Naive thymus-derived CD4-positive, alpha-beta T cell (primary cell): Measurements from ENCODE around the gene RDH13. TPM values are rescaled to one million over a fixed set of nuclear protein-coding genes. Genes with fewer than 3 reads are reported as not detected.

ENCODE experiments used
- ATAC-seq: fragments of 150-1000 bp; cut with Tn5 transposase; 2 replicates; pipeline ENCODE4 v1.10.0; 2021; ENCODE audit warnings: mild to moderate bottlenecking, moderate library complexity
- CTCF ChIA-PET: fragments of 350-600 bp; sonication (Branson Sonifier 250); formaldehyde crosslinking; loops from one replicate; lab custom pipeline; 2021; ENCODE audit warnings: antibody characterized with exemption; lab: Charles Lee
- POLR2A ChIA-PET: fragments of 350-600 bp; sonication (Branson Sonifier 250); formaldehyde crosslinking; loops from one replicate; lab custom pipeline; 2021; ENCODE audit warnings: antibody characterized with exemption, inconsistent platforms; lab: Charles Lee
- DNase-seq, 9 donors: peaks; one replicate each; pipeline versions ENCODE4 v3.0.0 to v3.0.0-alpha.2; 2020 to 2022; ENCODE audit warnings: mixed read lengths in 1 of 9
- H3K27ac ChIP-seq: one replicate; pipeline ENCODE4 v1.7.0; 2013; ENCODE audit warnings: mild to moderate bottlenecking, low read depth, low read length, moderate library complexity
- H3K27me3 ChIP-seq, 2 donors: one replicate each; pipeline ENCODE4 v1.7.0; 2013; ENCODE audit warnings: low read length in 2 of 2, mild to moderate bottlenecking in 2 of 2, moderate library complexity in 2 of 2; ENCODE audit not compliant: control insufficient read depth in 2 of 2, insufficient read depth in 2 of 2
- H3K36me3 ChIP-seq, 3 experiments: 1 replicate in 2 of 3; 2 replicates in 1 of 3; pipeline ENCODE4 v1.7.0; 2013; ENCODE audit warnings: low read length in 3 of 3, mild to moderate bottlenecking in 3 of 3, moderate library complexity in 1 of 3; ENCODE audit not compliant: insufficient read depth in 3 of 3, control insufficient read depth in 2 of 3
- H3K4me1 ChIP-seq, 2 donors: one replicate each; pipeline ENCODE4 v1.7.0; 2013; ENCODE audit warnings: low read length in 2 of 2, mild to moderate bottlenecking in 2 of 2, moderate library complexity in 1 of 2; ENCODE audit not compliant: control insufficient read depth in 2 of 2, insufficient read depth in 2 of 2
- H3K4me3 ChIP-seq: 2 replicates; pipeline ENCODE4 v1.7.0; 2013; ENCODE audit warnings: mild to moderate bottlenecking, low read length
- H3K9me3 ChIP-seq, 3 experiments: 1 replicate in 2 of 3; 2 replicates in 1 of 3; pipeline ENCODE4 v1.7.0; 2013; ENCODE audit warnings: low read length in 3 of 3; ENCODE audit not compliant: control insufficient read depth in 2 of 3
- H3K27ac Mint-ChIP-seq, 9 donors: one replicate each; pipeline ENCODE4 v1.8.0; 2020 to 2022; ENCODE audit warnings: mixed read lengths in 9 of 9, mild to moderate bottlenecking in 8 of 9, moderate library complexity in 5 of 9, inconsistent platforms in 2 of 9
- H3K27me3 Mint-ChIP-seq, 5 donors: one replicate each; pipeline ENCODE4 v1.8.0; 2021 to 2022; ENCODE audit warnings: mixed read lengths in 5 of 5, mild to moderate bottlenecking in 1 of 5
- H3K36me3 Mint-ChIP-seq, 5 donors: one replicate each; pipeline ENCODE4 v1.8.0; 2020 to 2022; ENCODE audit warnings: mixed read lengths in 5 of 5, mild to moderate bottlenecking in 3 of 5, inconsistent platforms in 1 of 5
- H3K4me1 Mint-ChIP-seq, 7 donors: one replicate each; pipeline ENCODE4 v1.8.0; 2020 to 2022; ENCODE audit warnings: mixed read lengths in 7 of 7, mild to moderate bottlenecking in 3 of 7, inconsistent platforms in 1 of 7
- H3K4me3 Mint-ChIP-seq, 10 donors: one replicate each; pipeline ENCODE4 v1.8.0; 2020 to 2022; ENCODE audit warnings: mild to moderate bottlenecking in 10 of 10, mixed read lengths in 10 of 10, moderate library complexity in 6 of 10, inconsistent platforms in 2 of 10
- H3K9me3 Mint-ChIP-seq, 11 donors: one replicate each; pipeline ENCODE4 v1.8.0; 2020 to 2022; ENCODE audit warnings: mixed read lengths in 11 of 11, mild to moderate bottlenecking in 4 of 11, inconsistent platforms in 1 of 11, moderate library complexity in 1 of 11
- intact Hi-C, 2 donors: fragments of 100-400 bp; cut with micrococcal nuclease; formaldehyde crosslinking; loops; one replicate each; pipeline ENCODE4 v1.15.1; 2023
- polyA plus RNA-seq, 2 donors: library from polyadenylated mRNA; unstranded; fragments of 300-500 nt; fragmentation: Illumina TruSeq; gene quantifications; one replicate each; pipeline ENCODE4 v1.2.3, GENCODE V29; 2021
- total RNA-seq, 6 experiments: library from RNA in 5 of 6; stranded (reverse) in 5 of 6; gene quantifications; 1 replicate in 5 of 6; 2 replicates in 1 of 6; pipeline ENCODE4 v1.2.3 and lab custom pipeline; 2021 to 2026

Gene RDH13
- total and polyA plus RNA-seq, 7 experiments from 2014 or later: 9.4 to 24.8 (median 19.0) TPM

DNA sequence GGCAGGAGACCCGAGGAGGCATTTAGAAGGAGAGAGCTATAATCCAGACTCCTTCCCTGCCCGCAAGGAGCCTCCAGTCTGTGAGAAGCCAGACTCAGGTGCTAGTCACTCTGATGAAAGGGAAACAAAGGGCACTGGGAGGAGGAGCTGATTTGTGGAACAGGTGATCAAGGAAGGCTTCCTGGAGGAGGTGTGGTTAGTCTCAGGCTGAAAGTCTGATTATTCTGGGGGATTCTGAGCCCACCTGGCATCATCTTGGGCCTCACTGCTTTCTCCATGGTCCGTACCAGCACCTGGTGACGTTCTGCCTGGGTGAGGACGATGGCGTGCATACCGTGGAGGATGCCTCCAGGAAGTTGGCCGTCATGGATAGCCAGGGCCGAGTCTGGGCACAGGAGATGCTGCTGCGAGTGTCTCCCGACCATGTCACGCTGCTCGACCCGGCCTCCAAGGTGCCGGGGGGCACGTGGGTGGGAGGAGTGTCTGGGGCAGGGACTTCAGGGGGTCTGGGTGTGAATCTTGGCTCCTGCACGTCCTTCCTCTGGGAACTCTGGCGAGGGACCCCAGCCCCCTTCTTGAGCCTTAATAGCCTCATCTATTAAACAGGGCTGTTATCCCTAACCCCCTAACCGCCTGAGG lies 16.6 kb upstream of the RDH13 start:
- Histone ChIP-seq H3K4me1 (peaks cover 10 to 15% of the 10 kb centered on the region in 2 donors), H3K9me3 (no peaks in the 10 kb centered on the region), H3K4me3 (no peak overlapping the region), H3K36me3 (no peaks in the 10 kb centered on the region), H3K27ac (no peak overlapping the region), H3K27me3 (peaks cover 0 to 9% of the 10 kb centered on the region in 2 donors)
- Mint-ChIP-seq H3K27me3 (peaks cover 28 to 51% (median 43%) of the 10 kb centered on the region in 5 donors), H3K4me3 (peak overlapping the region; percentile 42 to 92 (median 84)), H3K36me3 (peaks cover 0 to 10% (median 0%) of the 10 kb centered on the region in 5 donors), H3K4me1 (peaks cover 12 to 30% (median 20%) of the 10 kb centered on the region in 7 donors), H3K27ac (peak overlapping the region in 2 of 9 donors; percentile 21 to 96), H3K9me3 (peaks cover 0 to 6% (median 0%) of the 10 kb centered on the region in 11 donors)
- ATAC-seq (no peak), DNase-seq (no peak)
- CTCF ChIA-PET: no interaction called here
- intact Hi-C loops: loop anchor here (2.0 to 10.0 kb wide), 5 partner anchors 37 to 615 kb away; partner anchors contain the start of genes PPP1R12C (in 1 of the 2) and PPP6R1 (in 1 of the 2)
- POLR2A ChIA-PET: interaction anchor here (0.6 to 1.5 kb wide), 2 partner anchors 10 to 17 kb away, joined by 3 to 4 read pairs; partner anchors contain the start of gene RDH13

DNA sequence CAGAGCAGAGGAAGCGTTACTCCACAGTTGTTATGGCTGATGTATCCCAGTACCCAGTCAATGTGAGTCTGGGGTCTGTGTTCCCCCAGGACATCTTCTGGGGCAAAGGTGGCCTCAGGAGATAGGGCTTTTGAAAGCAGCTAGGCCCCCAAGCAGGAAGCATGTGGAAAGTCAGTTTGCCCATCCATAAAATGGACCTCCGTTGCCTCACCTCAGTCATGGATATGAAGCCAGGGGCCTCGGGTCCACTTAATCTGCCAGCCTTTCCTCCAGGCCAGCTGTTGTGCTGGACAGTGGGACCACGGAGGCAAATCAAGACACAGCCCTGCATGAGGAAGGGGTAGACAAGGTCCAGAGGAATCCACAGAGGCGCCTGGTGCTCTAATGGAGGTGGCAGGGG lies 16.0 kb upstream of the RDH13 start:
- H3K4me1 Mint-ChIP-seq: peaks cover 12 to 30% (median 18%) of the 10 kb centered on the region in 7 donors
- peak overlapping the region in 1 of 9 donors; percentile 70 for H3K27ac Mint-ChIP-seq
- H3K9me3 Mint-ChIP-seq: peaks cover 0 to 8% (median 2%) of the 10 kb centered on the region in 11 donors
- intact Hi-C loops: no loop called here
- H3K36me3 Mint-ChIP-seq: peaks cover 0 to 10% (median 0%) of the 10 kb centered on the region in 5 donors
- Histone ChIP-seq H3K4me1 (peaks cover 10 to 15% of the 10 kb centered on the region in 2 donors), H3K27ac (no peak overlapping the region), H3K9me3 (no peaks in the 10 kb centered on the region), H3K36me3 (no peaks in the 10 kb centered on the region), H3K4me3 (no peak overlapping the region), H3K27me3 (peaks cover 0 to 9% of the 10 kb centered on the region in 2 donors)
- H3K27me3 Mint-ChIP-seq: peaks cover 27 to 47% (median 42%) of the 10 kb centered on the region in 5 donors
- ATAC-seq (no peak), DNase-seq (no peak)
- POLR2A ChIA-PET: interaction anchor here (0.6 kb wide), 1 partner anchor 9 kb away, joined by 3 read pairs; no protein-coding TSS in a partner anchor
- CTCF ChIA-PET: no interaction called here
- peak overlapping the region in 8 of 10 donors; percentile 8 to 84 (median 48) for H3K4me3 Mint-ChIP-seq

DNA sequence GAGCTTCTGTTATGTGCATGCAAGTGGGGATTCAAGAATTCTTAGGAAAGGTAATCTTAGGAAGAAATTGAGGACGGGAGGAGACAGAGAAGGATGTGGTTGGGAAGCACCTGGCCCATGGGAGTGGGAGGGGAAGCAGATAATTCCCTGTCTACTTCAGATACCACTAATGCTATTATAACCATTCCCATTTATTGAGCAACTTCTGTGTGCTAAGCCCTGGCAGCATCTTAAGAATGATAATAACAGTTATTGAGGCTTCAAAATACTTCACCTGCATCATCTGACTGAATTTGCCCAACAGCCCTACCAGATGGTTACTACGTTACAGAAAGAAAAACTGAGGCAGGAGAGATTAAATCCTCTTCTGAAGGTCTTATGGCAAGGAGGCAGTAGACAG lies 14.2 kb upstream of the RDH13 start:
- Mint-ChIP-seq H3K27ac (no peak overlapping the region), H3K27me3 (peaks cover 18 to 43% (median 41%) of the 10 kb centered on the region in 5 donors), H3K4me1 (peaks cover 12 to 20% (median 17%) of the 10 kb centered on the region in 7 donors), H3K36me3 (peaks cover 0 to 8% (median 0%) of the 10 kb centered on the region in 5 donors), H3K4me3 (no peak overlapping the region), H3K9me3 (peaks cover 0 to 21% (median 9%) of the 10 kb centered on the region in 11 donors)
- ATAC-seq: no peak
- Histone ChIP-seq H3K27me3 (no peaks in the 10 kb centered on the region), H3K27ac (no peak overlapping the region), H3K4me1 (peaks cover 10% of the 10 kb centered on the region in 2 donors), H3K36me3 (no peaks in the 10 kb centered on the region), H3K4me3 (no peak overlapping the region), H3K9me3 (no peaks in the 10 kb centered on the region)
- intact Hi-C loops: no loop called here
- DNase-seq: no peak
- ChIA-PET POLR2A (interaction anchor here (0.7 kb wide), 1 partner anchor 503 kb away, joined by 3 read pairs; no protein-coding TSS in a partner anchor), CTCF (no interaction called here)

DNA sequence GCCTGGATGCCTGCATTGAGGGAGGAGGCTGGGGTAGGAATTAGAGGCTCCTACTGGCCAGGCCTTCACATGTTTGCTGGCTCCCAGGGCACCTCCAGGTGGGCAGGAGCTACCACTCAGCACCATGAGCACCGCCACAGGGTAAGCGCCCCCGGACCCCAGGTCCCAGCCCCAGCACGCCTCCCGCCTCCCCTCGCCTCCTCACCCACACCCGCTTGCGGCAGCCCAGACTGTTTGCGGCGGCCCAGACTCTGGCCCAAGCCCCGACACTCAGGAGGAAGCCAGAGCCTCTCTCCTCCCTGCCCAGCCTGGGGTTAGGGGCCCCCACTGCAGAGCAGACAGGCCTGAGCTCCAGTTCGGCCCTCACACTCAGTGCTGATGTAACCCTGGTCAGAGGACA lies 13.4 kb upstream of the RDH13 start:
- Histone ChIP-seq H3K4me3 (no peak overlapping the region), H3K36me3 (no peaks in the 10 kb centered on the region), H3K27ac (no peak overlapping the region), H3K27me3 (no peaks in the 10 kb centered on the region), H3K4me1 (peaks cover 4 to 10% of the 10 kb centered on the region in 2 donors), H3K9me3 (no peaks in the 10 kb centered on the region)
- Mint-ChIP-seq H3K36me3 (peaks cover 0 to 7% (median 0%) of the 10 kb centered on the region in 5 donors), H3K4me3 (no peak overlapping the region), H3K27ac (no peak overlapping the region), H3K4me1 (peaks cover 12 to 20% (median 16%) of the 10 kb centered on the region in 7 donors), H3K9me3 (peaks cover 0 to 21% (median 9%) of the 10 kb centered on the region in 11 donors), H3K27me3 (peaks cover 18 to 51% (median 49%) of the 10 kb centered on the region in 5 donors)
- ATAC-seq (no peak), DNase-seq (no peak)
- ChIA-PET CTCF (no interaction called here), POLR2A (interaction anchor here (0.7 kb wide), 1 partner anchor 504 kb away, joined by 3 read pairs; no protein-coding TSS in a partner anchor)
- intact Hi-C loops: no loop called here

DNA sequence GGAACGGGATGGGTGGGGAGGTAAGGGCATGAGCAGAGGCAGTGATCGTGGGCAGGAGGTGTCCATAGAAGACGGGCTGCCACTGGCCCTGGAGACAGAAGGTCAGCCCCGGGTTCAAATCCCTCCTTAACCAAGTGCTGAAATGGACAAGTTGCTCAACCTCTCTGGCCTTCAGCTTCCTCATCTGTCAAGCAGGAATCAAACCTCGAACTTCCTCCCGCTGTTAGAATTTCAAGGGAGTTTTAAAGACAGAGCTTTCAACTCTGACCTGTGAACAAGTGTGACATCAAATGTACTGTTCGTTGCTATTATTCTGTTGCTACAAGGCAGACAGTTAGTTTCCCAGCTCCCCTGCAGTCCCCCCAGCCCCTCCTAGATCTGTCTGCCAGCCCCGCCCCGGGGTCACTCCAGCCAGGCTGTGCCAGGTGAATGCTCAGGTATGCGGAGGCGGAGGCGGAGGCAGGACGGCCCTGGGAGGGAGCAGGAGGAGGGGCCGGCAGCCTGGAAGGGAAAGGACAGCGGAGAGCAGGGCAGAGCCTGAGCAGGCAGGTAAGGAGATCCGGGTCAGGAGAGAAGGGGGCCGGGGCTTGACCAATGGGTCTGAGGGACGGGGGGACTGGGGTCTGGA lies 12.5 kb upstream of the RDH13 start, which contains the start of gene EPS8L1:
TSS of gene EPS8L1 (plus strand) at position 499 of the 628 bp plus-strand sequence. CDS start 576 bp downstream, outside the sequence.
- Histone ChIP-seq H3K27me3 (peaks cover 0 to under 1% of the 10 kb centered on the region in 2 donors), H3K4me1 (peaks cover 3 to 4% of the 10 kb centered on the region in 2 donors), H3K27ac (no peak within 1 kb of the TSS), H3K36me3 (no peaks in the 10 kb centered on the region), H3K4me3 (no peak within 1 kb of the TSS), H3K9me3 (no peaks in the 10 kb centered on the region)
- ATAC-seq (no peak), DNase-seq (no peak)
- Mint-ChIP-seq H3K4me1 (peaks cover 5 to 14% (median 10%) of the 10 kb centered on the region in 7 donors), H3K9me3 (peaks cover 0 to 21% (median 9%) of the 10 kb centered on the region in 11 donors), H3K36me3 (peaks cover 0 to 6% (median 0%) of the 10 kb centered on the region in 5 donors), H3K27ac (no peak within 1 kb of the TSS), H3K27me3 (peaks cover 23 to 57% (median 53%) of the 10 kb centered on the region in 5 donors), H3K4me3 (no peak within 1 kb of the TSS)
- ChIA-PET POLR2A (no interaction called here), CTCF (interaction anchor here (0.9 kb wide), 1 partner anchor 17 kb away, joined by 3 read pairs; no protein-coding TSS in a partner anchor)
- intact Hi-C loops: no loop called here

DNA sequence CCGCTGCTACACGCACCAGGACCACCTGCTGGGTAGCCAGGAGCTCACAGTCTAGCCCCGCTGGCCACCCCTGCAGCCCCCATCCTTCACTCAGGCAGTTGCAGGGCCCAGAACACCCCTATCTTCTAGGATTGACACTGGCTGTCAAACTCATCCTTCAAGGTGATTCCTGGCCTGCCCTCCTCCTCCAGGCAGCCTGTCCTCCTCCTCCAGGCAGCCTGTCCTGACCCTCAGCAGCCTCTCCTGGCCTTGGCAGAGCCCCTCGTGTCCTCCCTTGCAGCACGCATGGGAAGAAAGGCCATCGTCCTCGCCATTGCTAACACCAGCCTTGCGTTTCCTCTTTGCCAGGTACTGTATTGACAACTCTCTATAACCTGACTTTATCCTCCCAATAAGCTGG lies 9.0 kb upstream of the RDH13 start:
- H3K4me3 Mint-ChIP-seq: no peak overlapping the region
- no peak overlapping the region for H3K4me3 ChIP-seq

More for the DNA sequence above, 9.0 kb upstream of the RDH13 start:
- Histone ChIP-seq H3K27me3 (peaks cover 8 to 11% of the 10 kb centered on the region in 2 donors), H3K36me3 (no peaks in the 10 kb centered on the region), H3K4me1 (peaks cover 0 to 11% of the 10 kb centered on the region in 2 donors), H3K27ac (no peak overlapping the region), H3K9me3 (no peaks in the 10 kb centered on the region)
- Mint-ChIP-seq H3K36me3 (peaks cover 0 to 6% (median 0%) of the 10 kb centered on the region in 5 donors), H3K27ac (no peak overlapping the region), H3K4me1 (peaks cover 7 to 20% (median 9%) of the 10 kb centered on the region in 7 donors), H3K9me3 (peaks cover 0 to 27% (median 9%) of the 10 kb centered on the region in 11 donors), H3K27me3 (peaks cover 55 to 74% (median 72%) of the 10 kb centered on the region in 5 donors)
- ATAC-seq: no peak
- ChIA-PET POLR2A (no interaction called here), CTCF (interaction anchor here (0.6 kb wide), 1 partner anchor 1096 kb away, joined by 3 read pairs; no protein-coding TSS in a partner anchor)
- DNase-seq: no peak
- intact Hi-C loops: no loop called here
